ENCODE data around the gene AOPEP. TPM values are rescaled to one million over a fixed set of nuclear protein-coding genes. Genes with fewer than 3 reads are reported as not detected.

The AOPEP gene
- total and polyA plus RNA-seq, 9 of the 15 experiments (the other 6 are each of a cell fraction or from before 2014, with no cell fraction given): 4.5 to 19.3 (median 13.5) TPM

DNA sequence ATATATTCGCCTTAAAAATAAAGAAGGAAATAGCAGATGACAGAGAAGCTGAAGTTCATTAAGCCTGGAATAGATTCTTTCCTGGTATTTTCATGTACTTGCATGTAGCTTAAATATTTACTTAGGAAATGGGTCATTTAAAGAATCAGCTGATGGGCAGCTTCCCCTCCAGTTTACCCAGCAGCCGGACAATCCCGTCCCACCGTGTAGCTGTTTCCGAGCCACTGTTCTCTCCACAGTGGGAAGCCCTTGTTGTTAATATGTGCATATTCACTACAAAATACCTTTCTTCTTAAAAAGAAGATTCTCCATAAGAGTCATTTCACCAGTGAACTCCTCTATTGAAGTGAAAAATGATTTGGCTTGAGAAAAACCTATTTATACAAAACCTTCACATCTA lies 404.0 kb downstream of the AOPEP start:
- DNase-seq (ENCODE audit: extremely low read depth in 1 of 4, low spot score in 3 of 4): no peak
- Histone ChIP-seq H3K27me3 (ENCODE audit: control insufficient read depth in 2 of 2, insufficient read depth in 2 of 2, low read length in 2 of 2) (no peaks in the 10 kb centered on the region), H4K20me1 (replicated peaks; ENCODE audit: control insufficient read depth, insufficient read depth, low read length) (no peaks in the 10 kb centered on the region), H3K4me2 (ENCODE audit: insufficient read depth, low read length) (no peak overlapping the region), H3K4me1 (replicated peaks in 1 of 2; ENCODE audit: control insufficient read depth in 2 of 2, insufficient read depth in 2 of 2, low read length in 2 of 2) (peaks cover 0 to 6% of the 10 kb centered on the region in 2 experiments; a peak in 2 of 5 replicates), H2AFZ (ENCODE audit: low read depth, low read length) (no peak overlapping the region), H3K79me2 (ENCODE audit: control insufficient read depth, insufficient read depth, low read length) (no peaks in the 10 kb centered on the region), H3K9ac (ENCODE audit: insufficient read depth in 1 of 2, low read depth in 2 of 2, low read length in 2 of 2) (no peak overlapping the region), H3K36me3 (ENCODE audit: control insufficient read depth, insufficient read depth, low read length) (no peaks in the 10 kb centered on the region), H3K4me3 (no peak overlapping the region), H3K9me1 (ENCODE audit: control insufficient read depth, insufficient read depth, low read length) (no peaks in the 10 kb centered on the region), H3K27ac (ENCODE audit: extremely low read depth, low read depth, low read length) (no peak overlapping the region), H3K9me3 (replicated peaks; ENCODE audit: control insufficient read depth, insufficient read depth, low read depth, low read length) (no peaks in the 10 kb centered on the region)
- FAIRE-seq: no peak
- in situ Hi-C loops (cut with MboI) (no loop called here), intact Hi-C loops (cut with micrococcal nuclease) (loop anchor here (5.0 kb wide), 1 partner anchor 137 kb away; no protein-coding TSS in a partner anchor)
- no peak for TF ChIP-seq IRF9 (tag; IDR thresholded peaks at IDR 0.05)
- TF ChIP-seq KAT2B (IDR thresholded peaks at IDR 0.05; ENCODE audit: low read depth, low read length): no peak
- no peak for TF ChIP-seq ARNT (IDR thresholded peaks at IDR 0.05)
- no peak for TF ChIP-seq ZNF707 (CRISPR knock-in tag; conservative IDR thresholded peaks at IDR 0.05)
- TF ChIP-seq ZNF717 (CRISPR knock-in tag; IDR thresholded peaks at IDR 0.05): no peak
- no peak for TF ChIP-seq NFATC3 (IDR thresholded peaks at IDR 0.05)
- TF ChIP-seq PYGO2 (tag; IDR thresholded peaks at IDR 0.05): no peak
- no peak for TF ChIP-seq ZFX (CRISPR knock-in tag; IDR thresholded peaks at IDR 0.05)
- TF ChIP-seq ZNF507 (tag; conservative IDR thresholded peaks at IDR 0.05): no peak
- no peak for TF ChIP-seq TBP (optimal IDR thresholded peaks at IDR 0.05; ENCODE audit: low read depth, low read length)
- no peak for TF ChIP-seq CREM (IDR thresholded peaks at IDR 0.05; ENCODE audit: low read depth)
- TF ChIP-seq, protein P1, sequence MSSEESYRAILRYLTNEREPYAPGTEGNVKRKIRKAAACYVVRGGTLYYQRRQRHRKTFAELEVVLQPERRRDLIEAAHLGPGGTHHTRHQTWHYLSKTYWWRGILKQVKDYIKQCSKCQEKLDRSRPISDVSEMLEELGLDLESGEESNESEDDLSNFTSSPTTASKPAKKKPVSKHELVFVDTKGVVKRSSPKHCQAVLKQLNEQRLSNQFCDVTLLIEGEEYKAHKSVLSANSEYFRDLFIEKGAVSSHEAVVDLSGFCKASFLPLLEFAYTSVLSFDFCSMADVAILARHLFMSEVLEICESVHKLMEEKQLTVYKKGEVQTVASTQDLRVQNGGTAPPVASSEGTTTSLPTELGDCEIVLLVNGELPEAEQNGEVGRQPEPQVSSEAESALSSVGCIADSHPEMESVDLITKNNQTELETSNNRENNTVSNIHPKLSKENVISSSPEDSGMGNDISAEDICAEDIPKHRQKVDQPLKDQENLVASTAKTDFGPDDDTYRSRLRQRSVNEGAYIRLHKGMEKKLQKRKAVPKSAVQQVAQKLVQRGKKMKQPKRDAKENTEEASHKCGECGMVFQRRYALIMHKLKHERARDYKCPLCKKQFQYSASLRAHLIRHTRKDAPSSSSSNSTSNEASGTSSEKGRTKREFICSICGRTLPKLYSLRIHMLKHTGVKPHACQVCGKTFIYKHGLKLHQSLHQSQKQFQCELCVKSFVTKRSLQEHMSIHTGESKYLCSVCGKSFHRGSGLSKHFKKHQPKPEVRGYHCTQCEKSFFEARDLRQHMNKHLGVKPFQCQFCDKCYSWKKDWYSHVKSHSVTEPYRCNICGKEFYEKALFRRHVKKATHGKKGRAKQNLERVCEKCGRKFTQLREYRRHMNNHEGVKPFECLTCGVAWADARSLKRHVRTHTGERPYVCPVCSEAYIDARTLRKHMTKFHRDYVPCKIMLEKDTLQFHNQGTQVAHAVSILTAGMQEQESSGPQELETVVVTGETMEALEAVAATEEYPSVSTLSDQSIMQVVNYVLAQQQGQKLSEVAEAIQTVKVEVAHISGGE (CRISPR knock-in tag; IDR thresholded peaks at IDR 0.05): no peak
- no peak for TF ChIP-seq TAF15 (IDR thresholded peaks at IDR 0.05; ENCODE audit: low read depth, low read length)
- no peak for TF ChIP-seq KAT8 (IDR thresholded peaks at IDR 0.05; ENCODE audit: low read depth)
- TF ChIP-seq HIVEP1 (CRISPR knock-in tag; IDR thresholded peaks at IDR 0.05): no peak
- TF ChIP-seq MEF2A (IDR thresholded peaks at IDR 0.05; ENCODE audit: control insufficient read depth, low read depth, low read length): no peak
- TF ChIP-seq EWSR1 (IDR thresholded peaks at IDR 0.05; ENCODE audit: borderline replicate concordance, low read depth, partially characterized antibody): no peak
- no peak for TF ChIP-seq RBM22 (IDR thresholded peaks at IDR 0.05; ENCODE audit: low read depth, low read length, poor library complexity, severe bottlenecking)
- POLR2A ChIA-PET: no interaction called here
- no TSS peak for BruUV-seq (replicated peaks)
- ATAC-seq: no peak
- CTCF ChIA-PET (ENCODE audit: low intra/inter-chr PET ratio): interaction anchor here (1.6 to 2.9 kb wide), 2 partner anchors 347 to 449 kb away, joined by 11 to 14 read pairs; no protein-coding TSS in a partner anchor
- 92% methylated on average over 5 of the region's 5 CpGs for WGBS (ENCODE audit: insufficient coverage, low coverage, missing lambda C conversion rate)

All from K562 (cell line).